ENCODE results near the gene COX20.
"Not testable (repeated sequence)": the region's sequence is repeated elsewhere in the genome, so short reads cannot be mapped to it uniquely, and the experiment has no call there.

The COX20 gene

GRCh38 chr1:244826712-244827111, 8.7 kb upstream of the COX20 start:
- no peak for DNase-seq

- no peak for DNase-seq
Observed at GRCh38 chr1:244830639-244831038, 4.8 kb upstream of the COX20 start.

- DNase-seq = not testable (repeated sequence)
Observed at GRCh38 chr1:244833260-244833659, 2.2 kb upstream of the COX20 start.

GRCh38 chr1:244833734-244834542, 1.5 kb upstream of the COX20 start:
- DNase-seq = peak; percentile 72

- peak; percentile 80 for DNase-seq
Observed at GRCh38 chr1:244834543-244835275, 749 bp upstream of the COX20 start.

GRCh38 chr1:244836135-244836521, 670 bp downstream of the COX20 start:
- peak; percentile 67 for DNase-seq

GRCh38 chr1:244836584-244836983, 1.1 kb downstream of the COX20 start:
- no peak for DNase-seq

- DNase-seq = no peak
Observed at GRCh38 chr1:244837597-244838258, 2.3 kb downstream of the COX20 start.

GRCh38 chr1:244839656-244840055, 4.2 kb downstream of the COX20 start:
- DNase-seq = no peak

- no peak for DNase-seq
Observed at GRCh38 chr1:244840219-244840794, 4.8 kb downstream of the COX20 start.

- DNase-seq = no peak
Observed at GRCh38 chr1:244841273-244841927, 5.9 kb downstream of the COX20 start.

GRCh38 chr1:244843148-244843978, 7.9 kb downstream of the COX20 start:
- DNase-seq = no peak

GRCh38 chr1:244844155-244845121, 9.0 kb downstream of the COX20 start:
- no peak for DNase-seq

GRCh38 chr1:244846653-244847052, 11.2 kb downstream of the COX20 start:
- DNase-seq = no peak

- no peak for DNase-seq
Observed at GRCh38 chr1:244849189-244849866, 13.9 kb downstream of the COX20 start.

GRCh38 chr1:244850099-244850852, 14.8 kb downstream of the COX20 start:
- DNase-seq = no peak

GRCh38 chr1:244850896-244851295, 15.4 kb downstream of the COX20 start:
- DNase-seq = no peak

GRCh38 chr1:244851546-244852231, 16.2 kb downstream of the COX20 start:
- no peak for DNase-seq

GRCh38 chr1:244852694-244853093, 17.2 kb downstream of the COX20 start:
- no peak for DNase-seq

Data from NCI-H526 treated with DMSO at 0.1 percent for 48 hours (cell line).